ENCODE data around the gene GREM1.

Gene GREM1

GRCh38 chr15:32790352-32790999 lies 72.7 kb downstream of the GREM1 start:
- no peak for DNase-seq
- Histone ChIP-seq H3F3A (ENCODE audit: insufficient read depth, low read length) (no peaks in the 10 kb centered on the region), H4K20me1 (ENCODE audit: insufficient read depth, low read length) (no peaks in the 10 kb centered on the region), H3K9me2 (replicated peaks; ENCODE audit: insufficient read depth, low read length) (no peaks in the 10 kb centered on the region), H3K27ac (ENCODE audit: low read length) (no peak overlapping the region), H3K4me3 (ENCODE audit: low read length) (no peak overlapping the region), H3K36me3 (replicated peaks; ENCODE audit: insufficient read depth, low read length) (no peaks in the 10 kb centered on the region), H3K9ac (ENCODE audit: low read length) (no peak overlapping the region), H2AFZ (ENCODE audit: low read length) (no peak overlapping the region), H3K79me2 (ENCODE audit: low read length) (no peaks in the 10 kb centered on the region), H3K27me3 (replicated peaks; ENCODE audit: insufficient read depth, low read length) (no peaks in the 10 kb centered on the region), H3K9me3 (replicated peaks; ENCODE audit: insufficient read depth, low read length) (no peaks in the 10 kb centered on the region), H3K4me1 (ENCODE audit: low read length) (no peaks in the 10 kb centered on the region), H3K4me2 (ENCODE audit: low read depth, low read length) (no peak overlapping the region)
- TF ChIP-seq EZH2 (optimal IDR thresholded peaks at IDR 0.05; ENCODE audit: low read depth, low read length) (no peak), EZH2phosphoT487 (IDR thresholded peaks at IDR 0.05; ENCODE audit: low read length) (no peak), CTCF (IDR thresholded peaks at IDR 0.05; ENCODE audit: low read length) (no peak)

GRCh38 chr15:32792436-32792835 lies 74.6 kb downstream of the GREM1 start:
- Histone ChIP-seq H3K9ac (ENCODE audit: low read length) (no peak overlapping the region), H3F3A (ENCODE audit: insufficient read depth, low read length) (no peaks in the 10 kb centered on the region), H3K4me2 (ENCODE audit: low read depth, low read length) (no peak overlapping the region), H3K27ac (ENCODE audit: low read length) (no peak overlapping the region), H3K79me2 (ENCODE audit: low read length) (no peaks in the 10 kb centered on the region), H3K4me1 (ENCODE audit: low read length) (no peaks in the 10 kb centered on the region), H2AFZ (ENCODE audit: low read length) (no peak overlapping the region), H3K4me3 (ENCODE audit: low read length) (no peak overlapping the region), H4K20me1 (ENCODE audit: insufficient read depth, low read length) (no peaks in the 10 kb centered on the region), H3K9me3 (replicated peaks; ENCODE audit: insufficient read depth, low read length) (no peaks in the 10 kb centered on the region), H3K36me3 (replicated peaks; ENCODE audit: insufficient read depth, low read length) (no peaks in the 10 kb centered on the region), H3K9me2 (replicated peaks; ENCODE audit: insufficient read depth, low read length) (no peaks in the 10 kb centered on the region), H3K27me3 (replicated peaks; ENCODE audit: insufficient read depth, low read length) (no peaks in the 10 kb centered on the region)
- DNase-seq: no peak
- no peak for TF ChIP-seq EZH2 (optimal IDR thresholded peaks at IDR 0.05; ENCODE audit: low read depth, low read length)
- no peak for TF ChIP-seq CTCF (IDR thresholded peaks at IDR 0.05; ENCODE audit: low read length)
- no peak for TF ChIP-seq EZH2phosphoT487 (IDR thresholded peaks at IDR 0.05; ENCODE audit: low read length)
